HG03575 (cell line): ENCODE results near the gene BTF3.
A peak's percentile ranks its signal among the peaks of the same experiment; 100 is the strongest.
"Not testable (repeated sequence)": the region's sequence is repeated elsewhere in the genome, so short reads cannot be mapped to it uniquely, and the experiment has no call there.

ENCODE experiments used
- ATAC-seq: cut with Tn5 transposase; IDR thresholded peaks from one replicate; pipeline ENCODE4 v1.9.1; 2021; ENCODE audit not compliant: unreplicated experiment, insufficient number of reproducible peaks, low FRiP score; ENCODE audit errors: extremely low read depth

Gene BTF3

GRCh38 chr5:73498057-73498992 lies at the start of gene BTF3:
Gene BTF3 (plus strand): TSS chr5:73498442. CDS start chr5:73498668, 226 bp downstream.
- peak; percentile 75 for ATAC-seq

GRCh38 chr5:73448463-73449136 lies 49.6 kb upstream of the BTF3 start, which contains the start of gene FOXD1:
Gene FOXD1 (minus strand): TSS chr5:73448777. CDS start chr5:73448362, 415 bp downstream.
- ATAC-seq = no peak

GRCh38 chr5:73450137-73450536 lies 48.1 kb upstream of the BTF3 start:
- ATAC-seq = no peak

GRCh38 chr5:73450672-73451223 lies 47.5 kb upstream of the BTF3 start:
- no peak for ATAC-seq

- no peak for ATAC-seq
These were observed 46.8 kb upstream of the BTF3 start for GRCh38 chr5:73451224-73452130.

GRCh38 chr5:73452215-73452614 lies 46.0 kb upstream of the BTF3 start:
- no peak for ATAC-seq

- ATAC-seq = no peak
These were observed 43.7 kb upstream of the BTF3 start for GRCh38 chr5:73454379-73455036.

- not testable (repeated sequence) for ATAC-seq
These were observed 41.8 kb upstream of the BTF3 start for GRCh38 chr5:73456462-73456861.

- ATAC-seq = no peak
These were observed 38.9 kb upstream of the BTF3 start for GRCh38 chr5:73459366-73459765.

- ATAC-seq = no peak
These were observed 38.1 kb upstream of the BTF3 start for GRCh38 chr5:73460133-73460532.

GRCh38 chr5:73464016-73464745 lies 34.1 kb upstream of the BTF3 start:
- ATAC-seq = no peak

GRCh38 chr5:73468638-73469037 lies 29.6 kb upstream of the BTF3 start:
- ATAC-seq = not testable (repeated sequence)

GRCh38 chr5:73469878-73470277 lies 28.4 kb upstream of the BTF3 start:
- ATAC-seq = no peak

GRCh38 chr5:73471654-73472053 lies 26.6 kb upstream of the BTF3 start:
- ATAC-seq = no peak

- ATAC-seq = no peak
These were observed 26.1 kb upstream of the BTF3 start for GRCh38 chr5:73472116-73472515.

GRCh38 chr5:73480500-73480899 lies 17.7 kb upstream of the BTF3 start:
- no peak for ATAC-seq

GRCh38 chr5:73482383-73483136 lies 15.7 kb upstream of the BTF3 start:
- no peak for ATAC-seq
